HepG2 (cell line): ENCODE data around the gene HLF.
A peak's percentile ranks its signal among the peaks of the same experiment; 100 is the strongest.

Experiments used
- ASH2L ChIP-seq: fragments of 300-600, 200-600 bp; sonication (generic); IDR thresholded peaks from 2 replicates; pipeline ENCODE4 v1.7.0; 2017; ENCODE audit warnings: low read depth, mild to moderate bottlenecking, moderate library complexity, mixed read lengths, low read length; ENCODE audit not compliant: insufficient read length
- BRCA1 ChIP-seq: sonication (generic); formaldehyde crosslinking; IDR thresholded peaks from 2 replicates; pipeline ENCODE4 v1.4.0; 2020; ENCODE audit warnings: missing genetic modification reagents
- EP300 ChIP-seq, 3 experiments: sonication (generic) in 1 of 3; formaldehyde crosslinking in 1 of 3; IDR thresholded peaks; 2 replicates each; pipeline versions ENCODE4 v1.5.1 to v1.6.1; 2011 to 2020; ENCODE audit warnings: low read depth in 2 of 3, low read length in 2 of 3, borderline replicate concordance in 1 of 3, improper control_type of control experiment in 1 of 3, mild to moderate bottlenecking in 1 of 3, missing genetic modification reagents in 1 of 3, moderate library complexity in 1 of 3
- POLR2A ChIP-seq, 2 experiments: IDR thresholded peaks; 2 replicates each; pipeline ENCODE4 v1.6.1; 2011; ENCODE audit warnings: low read depth in 2 of 2, low read length in 2 of 2, mild to moderate bottlenecking in 1 of 2, moderate library complexity in 1 of 2; ENCODE audit not compliant: insufficient read depth in 1 of 2
- POLR2AphosphoS5 ChIP-seq: IDR thresholded peaks from 2 replicates; pipeline ENCODE4 v1.6.1; 2012; ENCODE audit warnings: low read depth, low read length
- RXRA ChIP-seq: sonication (generic); formaldehyde crosslinking; IDR thresholded peaks from 2 replicates; pipeline ENCODE4 v1.5.1; 2020; ENCODE audit warnings: missing genetic modification reagents
- TOE1 ChIP-seq: sonication (generic); formaldehyde crosslinking; IDR thresholded peaks from 2 replicates; pipeline ENCODE4 v1.4.0; 2020; ENCODE audit warnings: mild to moderate bottlenecking, missing genetic modification reagents
- ZBTB8A ChIP-seq: sonication (generic); formaldehyde crosslinking; IDR thresholded peaks from 2 replicates; pipeline ENCODE4 v1.4.0; 2020; ENCODE audit warnings: mild to moderate bottlenecking, low read depth, missing genetic modification reagents, borderline replicate concordance
- ZNF567 ChIP-seq: sonication (generic); formaldehyde crosslinking; IDR thresholded peaks from 2 replicates; pipeline ENCODE4 v1.8.1; 2023; ENCODE audit warnings: mild to moderate bottlenecking, missing genetic modification reagents, borderline replicate concordance
- ZNF569 ChIP-seq: sonication (generic); formaldehyde crosslinking; IDR thresholded peaks from 2 replicates; pipeline ENCODE4 v1.5.0; 2020; ENCODE audit warnings: mild to moderate bottlenecking, missing genetic modification reagents, moderate library complexity, borderline replicate concordance
- TF ChIP-seq, protein P1 (sequence below): sonication (generic); formaldehyde crosslinking; IDR thresholded peaks from 2 replicates; pipeline ENCODE4 v1.9.0; 2021; ENCODE audit warnings: mild to moderate bottlenecking, missing genetic modification reagents
- TF ChIP-seq, protein P2 (sequence below): sonication (generic); formaldehyde crosslinking; IDR thresholded peaks from 2 replicates; pipeline ENCODE4 v1.5.0; 2020; ENCODE audit warnings: mild to moderate bottlenecking, missing genetic modification reagents, moderate library complexity

DNA sequence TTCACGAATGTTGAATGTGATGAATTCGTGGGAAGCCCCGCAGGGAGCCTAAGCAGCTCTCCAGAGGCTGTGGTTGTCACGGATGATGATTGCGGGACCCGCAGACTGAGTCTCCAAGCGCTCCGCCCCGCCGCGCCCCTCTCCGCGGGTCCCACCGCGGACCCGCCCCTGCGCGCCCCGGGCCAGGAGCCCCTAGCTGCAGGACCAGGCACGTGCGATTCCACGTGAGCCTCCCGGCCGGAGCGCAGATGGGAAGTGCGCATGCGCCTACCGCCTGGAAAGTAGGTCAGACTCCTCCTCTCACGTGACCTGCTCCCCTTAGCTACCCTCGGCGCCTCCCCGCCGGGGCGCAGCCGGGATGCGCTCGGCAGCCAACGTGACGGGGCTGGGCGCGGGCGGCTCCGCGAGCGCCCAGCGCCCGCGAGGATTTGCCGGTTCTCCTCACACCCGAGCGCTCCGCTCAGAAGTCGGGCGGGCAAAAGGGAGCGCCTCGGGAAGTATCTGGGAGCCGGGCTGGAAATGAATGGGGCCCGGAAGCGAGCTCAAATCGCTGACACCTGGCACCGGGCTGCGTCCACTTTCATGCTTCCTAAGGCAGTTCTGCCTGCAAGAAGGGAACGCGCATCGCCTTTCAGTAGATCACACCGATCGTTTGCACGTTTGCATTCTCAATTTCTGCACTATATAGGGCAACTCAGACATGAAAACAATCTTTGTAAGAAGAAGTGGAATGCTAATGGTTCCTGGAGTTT is 26.4 kb upstream of the HLF start:
- peak; percentile 66 for TF ChIP-seq POLR2A (IDR thresholded peaks at IDR 0.05; ENCODE audit: insufficient read depth in 1 of 2, low read depth in 2 of 2, low read length in 2 of 2)
- TF ChIP-seq BRCA1 (CRISPR knock-in tag): peak; percentile 44; the same call in 1 of the 2 replicates
- TF ChIP-seq, protein P1, sequence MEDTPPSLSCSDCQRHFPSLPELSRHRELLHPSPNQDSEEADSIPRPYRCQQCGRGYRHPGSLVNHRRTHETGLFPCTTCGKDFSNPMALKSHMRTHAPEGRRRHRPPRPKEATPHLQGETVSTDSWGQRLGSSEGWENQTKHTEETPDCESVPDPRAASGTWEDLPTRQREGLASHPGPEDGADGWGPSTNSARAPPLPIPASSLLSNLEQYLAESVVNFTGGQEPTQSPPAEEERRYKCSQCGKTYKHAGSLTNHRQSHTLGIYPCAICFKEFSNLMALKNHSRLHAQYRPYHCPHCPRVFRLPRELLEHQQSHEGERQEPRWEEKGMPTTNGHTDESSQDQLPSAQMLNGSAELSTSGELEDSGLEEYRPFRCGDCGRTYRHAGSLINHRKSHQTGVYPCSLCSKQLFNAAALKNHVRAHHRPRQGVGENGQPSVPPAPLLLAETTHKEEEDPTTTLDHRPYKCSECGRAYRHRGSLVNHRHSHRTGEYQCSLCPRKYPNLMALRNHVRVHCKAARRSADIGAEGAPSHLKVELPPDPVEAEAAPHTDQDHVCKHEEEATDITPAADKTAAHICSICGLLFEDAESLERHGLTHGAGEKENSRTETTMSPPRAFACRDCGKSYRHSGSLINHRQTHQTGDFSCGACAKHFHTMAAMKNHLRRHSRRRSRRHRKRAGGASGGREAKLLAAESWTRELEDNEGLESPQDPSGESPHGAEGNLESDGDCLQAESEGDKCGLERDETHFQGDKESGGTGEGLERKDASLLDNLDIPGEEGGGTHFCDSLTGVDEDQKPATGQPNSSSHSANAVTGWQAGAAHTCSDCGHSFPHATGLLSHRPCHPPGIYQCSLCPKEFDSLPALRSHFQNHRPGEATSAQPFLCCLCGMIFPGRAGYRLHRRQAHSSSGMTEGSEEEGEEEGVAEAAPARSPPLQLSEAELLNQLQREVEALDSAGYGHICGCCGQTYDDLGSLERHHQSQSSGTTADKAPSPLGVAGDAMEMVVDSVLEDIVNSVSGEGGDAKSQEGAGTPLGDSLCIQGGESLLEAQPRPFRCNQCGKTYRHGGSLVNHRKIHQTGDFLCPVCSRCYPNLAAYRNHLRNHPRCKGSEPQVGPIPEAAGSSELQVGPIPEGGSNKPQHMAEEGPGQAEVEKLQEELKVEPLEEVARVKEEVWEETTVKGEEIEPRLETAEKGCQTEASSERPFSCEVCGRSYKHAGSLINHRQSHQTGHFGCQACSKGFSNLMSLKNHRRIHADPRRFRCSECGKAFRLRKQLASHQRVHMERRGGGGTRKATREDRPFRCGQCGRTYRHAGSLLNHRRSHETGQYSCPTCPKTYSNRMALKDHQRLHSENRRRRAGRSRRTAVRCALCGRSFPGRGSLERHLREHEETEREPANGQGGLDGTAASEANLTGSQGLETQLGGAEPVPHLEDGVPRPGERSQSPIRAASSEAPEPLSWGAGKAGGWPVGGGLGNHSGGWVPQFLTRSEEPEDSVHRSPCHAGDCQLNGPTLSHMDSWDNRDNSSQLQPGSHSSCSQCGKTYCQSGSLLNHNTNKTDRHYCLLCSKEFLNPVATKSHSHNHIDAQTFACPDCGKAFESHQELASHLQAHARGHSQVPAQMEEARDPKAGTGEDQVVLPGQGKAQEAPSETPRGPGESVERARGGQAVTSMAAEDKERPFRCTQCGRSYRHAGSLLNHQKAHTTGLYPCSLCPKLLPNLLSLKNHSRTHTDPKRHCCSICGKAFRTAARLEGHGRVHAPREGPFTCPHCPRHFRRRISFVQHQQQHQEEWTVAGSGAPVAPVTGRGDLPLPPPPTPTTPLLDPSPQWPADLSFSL (CRISPR knock-in tag): no peak
- TF ChIP-seq, protein P2, sequence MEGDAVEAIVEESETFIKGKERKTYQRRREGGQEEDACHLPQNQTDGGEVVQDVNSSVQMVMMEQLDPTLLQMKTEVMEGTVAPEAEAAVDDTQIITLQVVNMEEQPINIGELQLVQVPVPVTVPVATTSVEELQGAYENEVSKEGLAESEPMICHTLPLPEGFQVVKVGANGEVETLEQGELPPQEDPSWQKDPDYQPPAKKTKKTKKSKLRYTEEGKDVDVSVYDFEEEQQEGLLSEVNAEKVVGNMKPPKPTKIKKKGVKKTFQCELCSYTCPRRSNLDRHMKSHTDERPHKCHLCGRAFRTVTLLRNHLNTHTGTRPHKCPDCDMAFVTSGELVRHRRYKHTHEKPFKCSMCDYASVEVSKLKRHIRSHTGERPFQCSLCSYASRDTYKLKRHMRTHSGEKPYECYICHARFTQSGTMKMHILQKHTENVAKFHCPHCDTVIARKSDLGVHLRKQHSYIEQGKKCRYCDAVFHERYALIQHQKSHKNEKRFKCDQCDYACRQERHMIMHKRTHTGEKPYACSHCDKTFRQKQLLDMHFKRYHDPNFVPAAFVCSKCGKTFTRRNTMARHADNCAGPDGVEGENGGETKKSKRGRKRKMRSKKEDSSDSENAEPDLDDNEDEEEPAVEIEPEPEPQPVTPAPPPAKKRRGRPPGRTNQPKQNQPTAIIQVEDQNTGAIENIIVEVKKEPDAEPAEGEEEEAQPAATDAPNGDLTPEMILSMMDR: peak; percentile 22; the same call in 1 of the 2 replicates
- peak; percentile 69 for TF ChIP-seq RXRA (CRISPR knock-in tag)
- peak; percentile 63; the same call in 1 of the 2 replicates for TF ChIP-seq ZBTB8A
- TF ChIP-seq ZNF569 (CRISPR knock-in tag): no peak
- peak; percentile 46; the same call in 1 of the 2 replicates for TF ChIP-seq TOE1 (CRISPR knock-in tag)
- TF ChIP-seq EP300 (IDR thresholded peaks at IDR 0.05; ENCODE audit: low read depth in 2 of 2, low read length in 2 of 2): peak in 1 of 2 experiments; percentile 30; a peak in 2 of 4 replicates
- TF ChIP-seq EP300 (CRISPR knock-in tag; IDR thresholded peaks at IDR 0.05; ENCODE audit: borderline replicate concordance): no peak
- no peak for TF ChIP-seq ZNF567 (CRISPR knock-in tag)
- TF ChIP-seq ASH2L: peak; percentile 81
- TF ChIP-seq POLR2AphosphoS5: no peak; the same call in 1 of the 2 replicates
